ENCODE measurements around the gene QSER1. TPM values are rescaled to one million over a fixed set of nuclear protein-coding genes. Genes with fewer than 3 reads are reported as not detected.

The QSER1 gene
- total RNA-seq, 1 donor: 28.6 TPM

- no peak overlapping the region for H3K27ac ChIP-seq (ENCODE audit: low read depth, low read length)
- H3K4me2 ChIP-seq (ENCODE audit: insufficient read depth, low read length): no peak overlapping the region
- H2AFZ ChIP-seq (ENCODE audit: low read length): no peak overlapping the region
- no peak overlapping the region for H3K4me3 ChIP-seq (ENCODE audit: insufficient read depth, low read length)
- no peaks in the 10 kb centered on the region for H3K79me2 ChIP-seq (ENCODE audit: insufficient read depth, low read length)
- no peak for DNase-seq (ENCODE audit: insufficient read length, low spot score, missing footprints)
- no peaks in the 10 kb centered on the region for H3K9me3 ChIP-seq (ENCODE audit: low read depth, low read length)
- peaks cover 3% of the 10 kb centered on the region for H3K27me3 ChIP-seq (ENCODE audit: insufficient read depth, low read length)
- H3K4me1 ChIP-seq (ENCODE audit: insufficient read depth, low read length): no peaks in the 10 kb centered on the region
- H4K20me1 ChIP-seq (ENCODE audit: insufficient read depth, low read length): no peaks in the 10 kb centered on the region
- no peaks in the 10 kb centered on the region for H3K36me3 ChIP-seq (ENCODE audit: insufficient read depth, low read length)
- TF ChIP-seq CTCF (IDR thresholded peaks at IDR 0.05; ENCODE audit: extremely low read depth, low read depth, low read length): no peak
Measured at GRCh38 chr11:32851251-32851650, 41.4 kb upstream of the QSER1 start.

GRCh38 chr11:32852207-32852606 lies 40.4 kb upstream of the QSER1 start:
- H3K4me3 ChIP-seq (ENCODE audit: insufficient read depth, low read length): no peak overlapping the region
- no peaks in the 10 kb centered on the region for H3K4me1 ChIP-seq (ENCODE audit: insufficient read depth, low read length)

GRCh38 chr11:32855601-32856000 lies 37.0 kb upstream of the QSER1 start:
- no peak for DNase-seq (ENCODE audit: insufficient read length, low spot score, missing footprints)
- Histone ChIP-seq H4K20me1 (ENCODE audit: insufficient read depth, low read length) (no peaks in the 10 kb centered on the region), H3K27ac (ENCODE audit: low read depth, low read length) (no peak overlapping the region), H3K4me1 (ENCODE audit: insufficient read depth, low read length) (no peaks in the 10 kb centered on the region), H3K27me3 (ENCODE audit: insufficient read depth, low read length) (peaks cover 12% of the 10 kb centered on the region), H3K79me2 (ENCODE audit: insufficient read depth, low read length) (no peaks in the 10 kb centered on the region), H3K4me2 (ENCODE audit: insufficient read depth, low read length) (no peak overlapping the region), H3K36me3 (ENCODE audit: insufficient read depth, low read length) (no peaks in the 10 kb centered on the region), H2AFZ (ENCODE audit: low read length) (no peak overlapping the region), H3K4me3 (ENCODE audit: insufficient read depth, low read length) (no peak overlapping the region), H3K9me3 (ENCODE audit: low read depth, low read length) (no peaks in the 10 kb centered on the region)
- no peak for TF ChIP-seq CTCF (IDR thresholded peaks at IDR 0.05; ENCODE audit: extremely low read depth, low read depth, low read length)

More at GRCh38 chr11:32852207-32852606, 40.4 kb upstream of the QSER1 start:
- Histone ChIP-seq H3K4me2 (ENCODE audit: insufficient read depth, low read length) (peak overlapping the region; percentile 47), H3K9me3 (ENCODE audit: low read depth, low read length) (no peaks in the 10 kb centered on the region), H2AFZ (ENCODE audit: low read length) (peak overlapping the region; percentile 6), H3K27ac (ENCODE audit: low read depth, low read length) (no peak overlapping the region), H3K79me2 (ENCODE audit: insufficient read depth, low read length) (no peaks in the 10 kb centered on the region), H4K20me1 (ENCODE audit: insufficient read depth, low read length) (no peaks in the 10 kb centered on the region), H3K27me3 (ENCODE audit: insufficient read depth, low read length) (peaks cover 6% of the 10 kb centered on the region), H3K36me3 (ENCODE audit: insufficient read depth, low read length) (no peaks in the 10 kb centered on the region)
- peak; percentile 80 for DNase-seq (ENCODE audit: insufficient read length, low spot score, missing footprints)
- TF ChIP-seq CTCF (IDR thresholded peaks at IDR 0.05; ENCODE audit: extremely low read depth, low read depth, low read length): no peak

GRCh38 chr11:32858731-32859130 lies 33.9 kb upstream of the QSER1 start:
- no peaks in the 10 kb centered on the region for H3K79me2 ChIP-seq (ENCODE audit: insufficient read depth, low read length)
- H3K4me1 ChIP-seq (ENCODE audit: insufficient read depth, low read length): no peaks in the 10 kb centered on the region
- no peaks in the 10 kb centered on the region for H4K20me1 ChIP-seq (ENCODE audit: insufficient read depth, low read length)
- no peak for TF ChIP-seq CTCF (IDR thresholded peaks at IDR 0.05; ENCODE audit: extremely low read depth, low read depth, low read length)
- no peak overlapping the region for H3K4me2 ChIP-seq (ENCODE audit: insufficient read depth, low read length)
- H3K9me3 ChIP-seq (ENCODE audit: low read depth, low read length): no peaks in the 10 kb centered on the region
- no peaks in the 10 kb centered on the region for H3K36me3 ChIP-seq (ENCODE audit: insufficient read depth, low read length)
- H3K4me3 ChIP-seq (ENCODE audit: insufficient read depth, low read length): no peak overlapping the region
- no peak overlapping the region for H3K27ac ChIP-seq (ENCODE audit: low read depth, low read length)
- H2AFZ ChIP-seq (ENCODE audit: low read length): no peak overlapping the region
- DNase-seq (ENCODE audit: insufficient read length, low spot score, missing footprints): no peak
- H3K27me3 ChIP-seq (ENCODE audit: insufficient read depth, low read length): peaks cover 15% of the 10 kb centered on the region

Data from osteoblast (primary cell).